Stimulated activated CD8-positive, alpha-beta memory T cell treated with anti-CD3 and anti-CD28 coated beads, Interleukin-7, amount 100 ng/mL, for 1 hour (primary cell): ENCODE results near the gene GRIN1.

Experiments used
- DNase-seq, 2 donors: peaks; one replicate each; pipeline ENCODE4 v3.0.0-alpha.2; 2020; ENCODE audit warnings: low read depth in 2 of 2

Gene GRIN1

DNA sequence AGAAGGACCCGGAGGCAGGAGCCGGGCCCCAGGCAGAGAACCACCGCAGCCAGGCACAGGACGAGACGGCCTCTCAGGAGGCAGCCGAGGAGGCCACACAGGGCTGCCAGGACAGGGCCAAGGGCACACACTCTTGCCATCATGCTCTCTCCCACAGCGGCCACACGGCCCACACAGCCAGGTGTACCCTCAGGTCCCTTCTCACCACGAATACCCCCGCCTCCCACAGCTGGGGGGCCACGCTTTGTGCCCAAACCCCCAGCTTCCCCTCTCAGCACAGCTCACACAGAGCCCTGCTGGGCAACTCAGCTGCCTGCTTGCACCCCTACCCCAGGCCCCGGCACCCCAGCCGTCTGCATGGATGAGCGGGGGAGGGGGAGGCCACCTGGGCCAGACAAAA, 54.8 kb downstream of the GRIN1 start:
- no peak for DNase-seq

DNA sequence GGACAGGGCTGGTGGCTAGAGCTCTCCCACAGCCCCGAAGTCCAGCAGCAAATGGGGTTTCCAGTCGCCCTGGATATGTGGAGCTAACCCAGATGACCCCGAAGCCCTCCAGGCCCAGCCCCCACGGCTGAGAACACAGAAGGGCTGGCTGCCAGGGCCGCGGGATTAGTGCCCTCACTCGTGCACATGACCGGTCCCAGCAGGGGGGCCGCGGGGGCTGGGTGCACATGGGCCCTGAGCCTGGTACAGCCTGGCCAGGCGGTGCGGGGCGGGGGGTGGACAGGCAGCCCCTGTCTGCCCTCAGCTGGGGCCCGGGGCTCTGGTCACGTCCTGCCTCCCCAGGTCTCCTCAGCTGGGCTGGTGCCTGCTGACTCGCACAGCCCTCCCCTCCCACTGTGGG, 55.4 kb downstream of the GRIN1 start:
- DNase-seq = no peak

DNA sequence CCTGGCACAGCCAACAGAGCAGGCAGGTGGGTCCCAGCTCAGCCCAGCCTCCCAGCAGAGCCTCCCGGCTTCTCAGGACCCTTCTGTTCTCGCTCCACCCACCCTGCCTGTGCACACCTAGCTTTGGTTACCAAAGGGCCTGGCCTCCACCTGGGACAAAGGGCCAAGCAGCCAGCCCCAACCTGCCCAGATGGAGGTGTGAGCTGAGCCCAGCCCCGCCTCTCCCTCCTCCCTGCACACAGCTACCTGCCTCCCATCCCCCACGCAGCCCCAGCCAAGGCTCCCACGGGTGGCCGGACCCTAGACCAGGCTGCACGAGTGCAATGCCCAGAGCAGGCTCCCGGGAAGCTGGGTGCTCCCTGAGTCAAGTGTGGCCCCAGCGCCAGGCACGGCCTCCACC, 56.0 kb downstream of the GRIN1 start:
- no peak for DNase-seq

DNA sequence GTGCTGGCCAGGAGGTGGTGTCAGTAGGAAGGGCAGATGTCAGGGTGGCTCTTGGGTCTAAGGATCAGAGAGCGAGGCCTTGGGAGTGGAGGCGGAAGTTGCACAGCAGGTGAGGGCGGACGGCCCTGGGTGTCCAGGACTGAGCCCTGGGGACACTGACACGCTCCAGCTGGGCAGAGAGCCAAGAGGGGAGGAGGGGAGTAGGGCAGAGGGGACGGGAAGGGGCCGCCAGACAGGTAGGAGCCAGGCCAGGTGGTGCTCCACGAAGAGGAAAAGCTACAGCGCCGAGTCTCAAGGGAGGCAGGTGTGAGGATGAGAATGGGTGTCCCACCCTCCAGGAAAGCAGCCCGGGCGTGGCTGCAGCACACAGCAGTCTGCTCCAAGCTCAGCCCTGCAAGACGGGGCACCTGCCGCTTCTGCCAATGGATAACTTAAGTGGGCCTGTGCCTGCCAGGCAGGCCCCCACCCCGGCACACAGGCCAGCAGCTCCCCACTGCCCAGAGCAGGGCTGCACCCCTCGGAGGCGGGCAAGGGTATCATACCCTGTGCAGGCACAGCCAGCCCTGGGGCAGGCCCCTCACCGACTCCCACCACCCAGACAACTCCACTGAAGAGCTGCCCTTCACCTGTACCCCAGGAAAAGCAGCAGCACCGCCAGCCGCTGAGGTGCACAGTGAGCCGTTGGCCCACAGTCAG, 56.7 kb downstream of the GRIN1 start:
- DNase-seq = no peak

DNA sequence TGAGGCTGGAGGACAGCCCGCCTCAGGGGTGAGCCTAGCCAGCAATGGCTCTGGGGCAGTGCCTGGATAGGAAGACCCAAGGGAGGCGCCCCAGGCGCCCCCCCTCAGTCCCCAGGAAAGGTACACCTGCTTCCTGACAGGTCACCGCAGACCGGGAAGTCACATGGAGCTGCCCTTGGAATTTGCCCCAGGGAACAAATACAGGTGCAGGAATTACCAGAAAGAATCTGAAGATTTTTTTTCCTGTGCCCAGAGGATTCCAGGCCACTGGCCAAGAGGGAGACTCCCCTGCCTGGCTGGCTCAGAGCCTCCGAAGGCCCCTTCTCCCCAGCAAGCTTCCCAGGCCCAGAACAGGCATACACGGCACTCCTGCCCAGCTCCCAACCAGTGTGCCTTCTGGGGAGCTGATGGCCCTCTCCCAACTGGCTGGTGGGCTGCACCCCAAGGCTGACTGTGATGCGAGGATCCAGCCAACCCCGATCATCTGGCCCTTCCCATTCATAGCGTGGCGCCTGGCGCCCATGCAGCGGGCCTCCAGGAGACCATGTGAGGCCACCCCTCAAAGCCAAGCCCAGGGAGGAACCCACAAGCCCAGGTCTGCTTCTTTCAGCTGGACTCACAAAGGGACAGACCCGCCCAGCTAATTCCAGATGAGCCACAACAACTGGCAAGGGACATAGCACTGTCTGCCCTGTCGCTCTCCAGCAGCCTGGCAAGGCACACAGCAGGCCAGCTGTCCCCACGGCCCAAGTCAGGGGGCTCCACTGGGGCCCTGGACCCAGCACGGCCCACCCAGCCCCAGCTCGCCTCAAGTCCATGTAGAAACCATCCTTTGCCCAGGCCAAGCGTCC, 59.3 kb downstream of the GRIN1 start:
- DNase-seq = no peak

DNA sequence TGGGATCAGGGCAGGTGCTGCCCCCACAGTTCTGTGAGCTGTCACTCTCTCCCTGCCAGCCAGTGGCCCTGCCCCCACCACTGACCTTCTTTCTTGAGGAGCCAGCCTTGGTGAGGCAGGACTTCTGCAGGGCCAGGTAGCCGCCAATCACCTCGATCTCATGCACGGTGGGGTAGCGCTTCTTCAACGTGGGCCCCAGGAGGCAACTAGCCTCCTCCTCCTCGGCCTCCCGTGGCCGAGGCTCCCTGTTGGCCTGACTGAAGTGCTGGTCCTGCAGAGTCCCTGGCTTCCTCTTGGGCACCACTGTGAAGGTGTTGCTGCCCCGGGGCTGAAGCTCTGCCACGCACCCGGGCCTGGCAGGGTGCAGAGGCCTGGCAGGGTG, 59.9 kb downstream of the GRIN1 start:
- no peak for DNase-seq

DNA sequence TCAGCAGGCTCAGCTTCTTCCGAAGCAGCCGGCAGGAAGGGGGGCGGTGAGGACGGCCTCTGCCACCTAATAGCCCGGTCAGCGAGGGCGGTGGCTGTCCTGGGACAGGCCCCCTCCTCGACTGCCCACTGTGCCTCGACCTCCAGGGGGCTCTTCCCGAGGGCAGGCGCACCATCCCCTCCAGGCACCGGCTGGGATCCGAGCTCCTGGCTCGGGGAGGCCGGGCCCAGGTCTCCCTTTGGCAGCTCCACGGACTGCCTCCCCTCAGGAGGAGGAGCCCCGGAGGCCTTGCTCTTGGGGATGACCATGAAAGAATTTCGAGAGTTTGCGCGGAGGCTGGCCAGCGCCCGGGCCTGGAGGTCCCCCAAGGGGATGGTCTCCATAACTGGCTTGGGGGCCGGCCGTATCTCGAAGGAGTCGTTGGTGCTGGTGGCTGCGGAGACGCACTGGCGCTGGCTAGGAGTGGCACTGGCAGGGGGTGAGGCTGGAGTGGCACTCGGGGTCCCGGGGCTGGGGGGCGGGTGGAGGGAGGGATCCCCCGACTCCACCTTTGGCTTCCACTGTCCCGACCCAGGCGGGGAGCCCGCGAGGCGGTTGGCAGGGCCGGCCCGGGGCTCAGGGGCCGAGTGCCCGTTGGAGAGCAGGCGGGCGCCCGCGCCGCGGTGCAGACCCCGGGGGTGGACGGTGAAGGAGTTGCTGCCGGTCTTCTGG, 60.6 kb downstream of the GRIN1 start:
- DNase-seq = no peak

DNA sequence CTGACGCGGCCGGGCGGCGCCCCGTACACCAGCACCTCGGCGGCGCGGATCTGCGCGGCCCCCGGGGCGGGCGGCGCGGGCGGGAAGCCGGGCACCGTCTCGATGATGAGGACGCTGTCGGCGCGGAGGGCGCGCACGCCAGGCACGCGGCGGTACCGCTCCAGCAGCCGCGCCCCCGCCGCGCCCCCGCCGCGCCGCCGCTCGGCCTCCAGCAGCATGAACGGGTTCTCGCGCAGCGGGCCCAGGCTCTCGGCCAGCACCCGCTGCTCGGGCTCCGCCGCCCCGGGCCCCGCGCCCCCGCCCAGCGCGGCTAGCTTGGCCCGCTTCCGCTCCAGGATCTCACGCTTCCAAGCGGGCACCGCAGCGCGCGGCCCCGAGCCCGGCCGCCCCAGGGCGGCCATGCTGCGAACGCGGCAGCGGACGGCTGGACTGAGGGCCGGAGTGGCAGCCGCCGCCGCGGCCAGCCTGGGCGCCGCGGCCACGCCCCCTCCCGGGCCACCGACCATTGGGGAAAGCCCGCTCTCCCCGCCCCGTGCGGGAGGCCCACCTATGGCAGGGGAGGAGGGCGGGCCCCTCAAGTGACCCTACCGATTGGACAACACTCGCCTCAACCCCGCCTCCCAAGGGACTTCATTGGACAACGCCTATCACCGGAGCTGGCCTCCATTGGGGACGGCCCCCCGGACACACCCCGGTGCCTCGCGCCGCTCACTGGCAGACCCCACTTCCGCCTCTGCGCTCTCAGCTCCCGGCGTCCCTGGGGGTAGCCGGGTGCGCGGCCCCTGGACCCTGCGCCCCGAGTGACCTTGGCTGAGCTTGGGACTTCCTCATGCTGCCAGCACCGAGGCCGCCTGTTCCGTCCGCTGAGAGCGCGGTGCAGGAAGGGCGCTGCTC, 61.6 kb downstream of the GRIN1 start, which contains the start of gene TPRN:
TSS of gene TPRN (minus strand) at position 431 of the 894 bp plus-strand sequence. CDS start at position 401, 30 bp downstream.
- peak; percentile 93 for DNase-seq

DNA sequence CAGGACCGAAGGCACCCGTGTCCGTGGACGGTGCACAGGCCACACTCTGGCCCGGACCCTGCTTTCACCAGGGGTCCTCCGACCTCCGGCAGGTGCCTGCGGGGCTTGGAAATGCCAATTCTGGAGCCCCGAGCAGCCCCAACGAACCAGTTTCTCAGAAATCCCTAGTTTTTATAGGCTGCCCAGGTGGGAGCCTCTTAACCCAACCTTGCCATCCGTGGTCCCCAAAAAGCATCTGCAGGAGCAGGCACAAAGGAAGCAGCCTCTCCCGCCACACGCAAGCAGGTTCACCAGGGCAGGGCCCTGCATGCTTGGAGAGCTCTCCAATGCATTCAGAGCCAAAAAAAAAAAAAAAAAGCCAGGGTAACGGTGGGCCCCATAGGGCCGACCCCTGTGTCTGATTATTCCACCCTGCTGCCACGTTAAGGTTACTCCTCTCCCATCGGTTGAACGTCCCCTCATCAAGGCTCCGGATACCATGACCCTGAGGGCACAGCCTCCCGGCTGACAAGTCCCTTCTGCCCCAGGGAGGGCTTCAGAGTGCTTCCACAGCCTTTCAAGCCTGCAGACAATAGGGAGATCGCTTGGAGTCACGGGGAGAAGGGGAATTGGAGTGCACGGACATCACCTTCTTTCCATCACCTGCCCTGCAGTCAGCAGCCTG, 62.4 kb downstream of the GRIN1 start:
- no peak for DNase-seq

DNA sequence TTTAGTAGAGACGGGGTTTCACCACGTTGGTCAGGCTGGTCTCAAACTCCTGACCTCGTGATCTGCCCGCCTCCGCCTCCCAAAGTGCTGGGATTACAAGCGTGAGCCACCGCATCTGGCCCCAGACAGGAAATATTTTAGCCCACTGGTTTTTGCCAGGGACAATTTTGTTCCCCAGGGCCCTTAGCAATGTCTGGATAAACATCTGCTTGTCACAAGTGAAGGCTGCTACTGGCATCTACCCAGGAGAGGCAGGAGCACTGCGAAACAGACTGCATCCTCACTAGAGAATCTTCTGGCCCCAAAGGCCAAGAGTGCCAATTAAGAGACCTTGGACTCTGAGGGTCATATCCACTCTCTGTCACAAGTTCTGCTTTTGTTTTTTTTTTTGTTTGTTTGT, 64.0 kb downstream of the GRIN1 start:
- DNase-seq = no peak

DNA sequence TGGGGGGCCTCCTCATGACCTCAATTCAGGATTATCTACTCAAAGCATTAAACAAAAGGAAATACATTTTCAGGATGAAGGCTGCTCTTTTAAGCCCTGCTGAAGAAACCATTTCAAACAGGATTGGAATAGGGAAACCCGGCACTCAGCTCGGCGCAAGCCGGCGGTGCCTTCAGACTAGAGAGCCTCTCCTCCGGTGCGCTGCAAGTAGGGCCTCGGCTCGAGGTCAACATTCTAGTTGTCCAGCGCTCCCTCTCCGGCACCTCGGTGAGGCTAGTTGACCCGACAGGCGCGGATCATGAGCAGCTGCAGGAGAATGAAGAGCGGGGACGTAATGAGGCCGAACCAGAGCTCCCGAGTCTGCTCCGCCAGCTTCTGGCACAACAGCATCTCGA, 65.8 kb downstream of the GRIN1 start:
- DNase-seq = no peak

DNA sequence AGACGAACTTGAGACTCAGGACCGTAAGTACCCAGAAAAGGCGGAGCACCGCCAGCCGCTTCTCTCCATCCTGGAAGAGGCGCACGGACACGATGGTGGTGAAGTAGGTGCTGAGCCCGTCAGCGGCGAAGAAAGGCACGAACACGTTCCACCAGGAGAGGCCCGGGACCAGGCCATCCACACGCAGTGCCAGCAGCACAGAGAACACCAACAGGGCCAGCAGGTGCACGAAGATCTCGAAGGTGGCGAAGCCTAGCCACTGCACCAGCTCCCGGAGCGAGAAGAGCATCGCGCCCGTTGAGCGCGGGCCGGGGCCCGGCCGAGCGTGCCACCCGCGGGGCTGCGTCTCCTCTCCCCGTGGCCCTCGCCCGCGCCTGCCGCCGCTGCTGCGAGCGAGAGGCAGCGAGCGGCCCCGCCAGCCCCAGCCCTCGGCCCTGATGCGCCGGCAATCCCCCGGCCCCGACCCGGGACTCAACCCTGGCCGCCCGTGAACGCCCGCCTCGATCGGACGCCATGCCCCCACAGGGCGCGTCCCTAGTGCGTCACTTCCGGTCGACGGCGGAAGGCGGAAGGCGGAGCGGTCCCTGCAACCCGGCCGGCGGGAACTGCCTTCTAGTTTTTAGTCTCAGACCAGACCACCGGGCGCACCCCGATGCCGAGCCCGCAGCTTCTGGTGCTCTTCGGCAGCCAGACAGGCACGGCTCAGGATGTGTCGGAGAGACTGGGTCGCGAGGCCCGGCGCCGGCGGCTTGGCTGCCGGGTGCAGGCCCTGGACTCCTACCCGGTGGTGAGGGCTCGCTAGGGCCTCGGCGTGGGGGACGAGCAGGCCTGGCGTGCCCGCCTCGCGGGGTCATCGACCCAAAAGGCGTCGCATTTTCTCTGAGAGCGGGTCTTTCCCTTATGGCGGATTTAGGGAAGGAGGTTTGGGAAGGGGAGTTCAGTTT, 66.4 kb downstream of the GRIN1 start, which contains the start of the genes NDOR1 and TMEM203:
TSS of gene NDOR1 (plus strand) at position 575 of the 944 bp plus-strand sequence. CDS start at position 653, 78 bp downstream.
TSS of gene TMEM203 (minus strand) at position 523 of the 944 bp plus-strand sequence. CDS start at position 289, 234 bp downstream.
- peak; percentile 91 to 92 for DNase-seq

DNA sequence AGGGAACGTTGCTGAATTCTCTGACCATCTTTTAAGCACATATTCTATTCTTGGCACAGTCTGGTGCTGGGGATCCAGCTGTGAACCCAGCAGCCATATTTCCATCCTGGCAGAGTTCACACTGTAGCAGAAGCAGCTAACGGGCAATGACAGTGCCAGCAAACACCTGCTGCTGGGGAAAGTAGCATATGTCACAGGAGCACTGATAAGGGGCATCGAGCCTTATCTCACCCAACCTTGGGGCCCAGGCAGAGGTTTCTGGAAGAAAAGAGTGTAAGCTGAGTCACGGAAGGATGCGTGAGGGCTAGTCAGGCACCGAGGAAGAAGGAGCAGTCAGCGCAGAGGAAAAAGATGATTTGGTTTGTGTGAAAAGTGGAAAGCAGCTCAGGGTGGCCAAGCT, 67.6 kb downstream of the GRIN1 start:
- DNase-seq = no peak

DNA sequence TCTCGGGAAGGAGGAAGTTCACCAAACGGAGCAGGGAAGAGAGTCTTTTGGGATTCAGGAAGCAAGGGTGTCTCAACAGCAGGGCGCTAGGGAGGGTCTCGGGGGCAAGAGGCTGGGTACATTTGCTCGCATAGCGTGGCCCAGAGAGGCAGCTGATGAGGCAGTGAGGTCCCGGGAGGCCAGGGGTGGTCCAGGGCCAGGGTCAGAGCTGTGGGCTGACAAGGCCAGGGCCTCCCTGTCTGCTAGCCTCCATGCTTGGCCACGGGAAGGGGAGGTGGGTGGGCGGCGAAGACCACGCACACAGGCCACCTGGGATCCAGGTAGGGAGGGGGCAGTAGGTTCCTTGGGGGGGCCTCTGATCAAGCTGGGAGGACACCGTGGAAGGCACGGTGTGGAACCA, 72.6 kb downstream of the GRIN1 start:
- no peak for DNase-seq

DNA sequence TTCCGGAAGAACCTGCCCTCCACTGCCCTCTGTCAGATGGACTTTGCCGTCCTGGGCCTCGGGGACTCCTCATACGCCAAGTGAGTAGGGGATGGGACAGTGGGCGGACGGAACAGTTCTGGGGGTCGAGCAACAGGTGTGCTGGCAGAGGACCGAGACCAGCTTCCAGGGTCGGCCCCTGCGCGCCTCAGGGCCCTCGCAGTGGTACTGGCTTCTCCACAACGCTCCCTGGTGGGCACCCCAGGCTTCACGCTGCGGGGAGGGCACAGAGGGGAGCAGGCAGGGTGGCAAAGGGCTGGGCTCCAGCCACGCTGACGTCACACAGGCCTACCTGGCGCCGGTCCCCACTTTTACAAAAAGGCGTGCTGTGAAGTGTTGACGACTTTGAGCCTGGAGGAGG, 73.6 kb downstream of the GRIN1 start:
- DNase-seq = no peak

DNA sequence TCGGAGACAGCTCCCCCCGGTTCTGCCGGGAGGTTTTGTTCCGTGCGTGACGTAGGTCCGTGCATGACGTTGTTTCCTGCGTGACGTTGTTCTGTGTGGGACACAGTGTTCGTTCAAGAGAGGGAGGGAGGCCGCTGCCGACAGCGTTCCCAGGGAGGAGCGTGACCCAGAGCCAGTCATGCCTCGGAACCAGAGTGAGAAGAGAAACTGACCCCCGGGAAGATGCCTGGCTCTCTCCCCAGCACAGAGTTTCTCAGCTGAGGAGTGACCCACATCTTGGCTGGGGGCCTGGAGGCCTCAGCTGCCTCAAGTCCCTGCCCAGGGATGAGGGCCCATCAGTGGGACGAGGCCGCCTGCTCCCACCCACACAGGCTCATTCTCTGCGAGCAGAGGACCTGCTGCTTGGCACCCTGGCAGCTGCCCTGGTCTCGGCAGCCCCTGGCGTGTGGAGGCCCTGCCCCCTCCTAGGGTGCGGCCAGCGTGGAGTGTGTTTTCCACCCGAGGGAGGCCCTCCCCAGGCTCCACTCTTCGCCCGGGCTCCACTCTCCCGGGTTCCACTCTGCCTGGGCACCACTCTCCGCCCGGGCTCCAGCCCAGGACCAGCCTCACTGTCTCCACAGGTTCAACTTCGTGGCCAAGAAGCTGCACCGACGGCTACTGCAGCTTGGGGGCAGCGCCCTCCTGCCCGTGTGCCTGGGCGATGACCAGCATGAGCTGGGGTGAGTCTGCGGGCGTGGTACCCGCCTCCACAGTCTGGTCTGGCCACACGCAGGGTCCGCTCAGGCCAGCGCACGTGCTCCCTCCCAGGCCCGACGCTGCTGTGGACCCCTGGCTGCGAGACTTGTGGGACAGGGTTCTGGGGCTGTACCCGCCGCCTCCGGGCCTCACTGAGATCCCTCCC, 74.5 kb downstream of the GRIN1 start:
- DNase-seq = no peak

DNA sequence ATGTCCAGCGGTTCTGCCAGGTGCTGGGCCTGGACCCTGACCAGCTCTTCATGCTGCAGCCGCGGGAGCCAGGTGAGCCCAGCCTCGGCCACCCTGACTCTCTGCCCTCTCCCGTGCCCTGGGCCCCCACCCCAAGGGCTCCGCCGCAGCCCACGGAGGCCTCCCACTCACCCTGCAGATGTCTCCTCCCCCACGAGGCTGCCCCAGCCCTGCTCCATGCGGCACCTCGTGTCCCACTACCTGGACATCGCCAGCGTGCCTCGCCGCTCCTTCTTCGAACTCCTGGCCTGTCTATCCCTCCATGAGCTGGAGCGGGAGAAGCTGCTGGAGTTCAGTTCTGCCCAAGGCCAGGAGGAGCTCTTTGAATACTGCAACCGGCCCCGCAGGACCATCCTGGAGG, 75.7 kb downstream of the GRIN1 start:
- DNase-seq = no peak

DNA sequence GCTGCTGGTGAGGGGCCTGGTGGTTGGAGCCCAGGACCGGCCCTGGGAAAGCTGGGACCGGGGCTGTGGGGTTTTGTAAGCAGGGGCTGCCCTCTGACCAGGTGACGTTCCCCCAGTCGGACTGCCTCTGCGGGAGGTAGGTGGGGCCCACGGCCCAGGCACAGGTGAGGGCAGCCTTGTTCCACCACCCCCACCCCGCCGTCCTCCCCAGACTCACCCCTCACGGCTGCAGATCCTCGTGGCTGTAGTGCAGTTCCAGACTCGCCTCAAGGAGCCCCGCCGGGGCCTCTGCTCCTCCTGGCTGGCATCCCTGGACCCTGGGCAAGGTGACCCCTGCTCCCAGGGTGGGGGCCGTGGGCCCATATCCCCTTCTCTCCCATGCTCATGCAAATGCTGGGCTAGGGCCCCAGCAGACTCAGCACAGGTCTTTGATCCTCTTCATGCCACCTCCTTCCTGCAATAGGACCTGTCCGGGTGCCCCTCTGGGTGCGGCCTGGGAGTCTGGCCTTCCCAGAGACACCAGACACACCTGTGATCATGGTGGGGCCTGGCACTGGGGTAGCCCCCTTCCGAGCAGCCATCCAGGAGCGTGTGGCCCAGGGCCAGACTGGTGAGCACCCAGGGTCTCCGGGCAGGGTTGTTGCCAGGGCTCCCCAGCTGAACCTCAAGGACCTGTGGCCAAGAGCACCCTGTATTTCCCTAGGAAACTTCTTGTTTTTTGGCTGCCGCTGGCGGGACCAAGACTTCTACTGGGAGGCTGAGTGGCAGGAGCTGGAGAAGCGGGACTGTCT, 76.4 kb downstream of the GRIN1 start:
- DNase-seq = no peak
